ENCODE results near the gene POLD4. TPM values are rescaled to one million over a fixed set of nuclear protein-coding genes. Genes with fewer than 3 reads are reported as not detected.
A peak's percentile ranks its signal among the peaks of the same experiment; 100 is the strongest.

The POLD4 gene
- total and polyA plus RNA-seq, 2 of the 13 experiments (the other 11 are each of a cell fraction or from before 2014, with no cell fraction given) = 10.5 to 27.4 TPM

- TF ChIP-seq ZBTB10 (CRISPR knock-in tag; IDR thresholded peaks at IDR 0.05; ENCODE audit: borderline replicate concordance) = 0 out of 2 replicates have a peak, but pooled peaks have one; percentile 61
- 0 out of 2 replicates have a peak, but pooled peaks have one; percentile 40 for TF ChIP-seq AKAP8 (CRISPR knock-in tag; IDR thresholded peaks at IDR 0.05)
- TF ChIP-seq SIN3A (IDR thresholded peaks at IDR 0.05; ENCODE audit: borderline replicate concordance, low read depth, low read length) = peak; percentile 26; the same call in 1 of the 2 replicates
- peak; percentile 26; the same call in 1 of the 2 replicates for TF ChIP-seq THAP9 (CRISPR knock-in tag; IDR thresholded peaks at IDR 0.05; ENCODE audit: borderline replicate concordance)
- 0 out of 2 replicates have a peak, but pooled peaks have one; percentile 1 for TF ChIP-seq KDM5B (CRISPR knock-in tag; IDR thresholded peaks at IDR 0.05; ENCODE audit: borderline replicate concordance)
- no peak for TF ChIP-seq ZNF17 (CRISPR knock-in tag; IDR thresholded peaks at IDR 0.05)
- TF ChIP-seq, protein P1, sequence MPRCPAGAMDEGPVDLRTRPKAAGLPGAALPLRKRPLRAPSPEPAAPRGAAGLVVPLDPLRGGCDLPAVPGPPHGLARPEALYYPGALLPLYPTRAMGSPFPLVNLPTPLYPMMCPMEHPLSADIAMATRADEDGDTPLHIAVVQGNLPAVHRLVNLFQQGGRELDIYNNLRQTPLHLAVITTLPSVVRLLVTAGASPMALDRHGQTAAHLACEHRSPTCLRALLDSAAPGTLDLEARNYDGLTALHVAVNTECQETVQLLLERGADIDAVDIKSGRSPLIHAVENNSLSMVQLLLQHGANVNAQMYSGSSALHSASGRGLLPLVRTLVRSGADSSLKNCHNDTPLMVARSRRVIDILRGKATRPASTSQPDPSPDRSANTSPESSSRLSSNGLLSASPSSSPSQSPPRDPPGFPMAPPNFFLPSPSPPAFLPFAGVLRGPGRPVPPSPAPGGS (CRISPR knock-in tag; IDR thresholded peaks at IDR 0.05) = peak; percentile 48; the same call in 1 of the 2 replicates
- TF ChIP-seq ZNF747 (CRISPR knock-in tag; IDR thresholded peaks at IDR 0.05; ENCODE audit: borderline replicate concordance) = peak; percentile 24; the same call in 1 of the 2 replicates
- 0 out of 2 replicates have a peak, but pooled peaks have one; percentile 32 for TF ChIP-seq HOXA5 (CRISPR knock-in tag; IDR thresholded peaks at IDR 0.05)
- TF ChIP-seq, protein P2, sequence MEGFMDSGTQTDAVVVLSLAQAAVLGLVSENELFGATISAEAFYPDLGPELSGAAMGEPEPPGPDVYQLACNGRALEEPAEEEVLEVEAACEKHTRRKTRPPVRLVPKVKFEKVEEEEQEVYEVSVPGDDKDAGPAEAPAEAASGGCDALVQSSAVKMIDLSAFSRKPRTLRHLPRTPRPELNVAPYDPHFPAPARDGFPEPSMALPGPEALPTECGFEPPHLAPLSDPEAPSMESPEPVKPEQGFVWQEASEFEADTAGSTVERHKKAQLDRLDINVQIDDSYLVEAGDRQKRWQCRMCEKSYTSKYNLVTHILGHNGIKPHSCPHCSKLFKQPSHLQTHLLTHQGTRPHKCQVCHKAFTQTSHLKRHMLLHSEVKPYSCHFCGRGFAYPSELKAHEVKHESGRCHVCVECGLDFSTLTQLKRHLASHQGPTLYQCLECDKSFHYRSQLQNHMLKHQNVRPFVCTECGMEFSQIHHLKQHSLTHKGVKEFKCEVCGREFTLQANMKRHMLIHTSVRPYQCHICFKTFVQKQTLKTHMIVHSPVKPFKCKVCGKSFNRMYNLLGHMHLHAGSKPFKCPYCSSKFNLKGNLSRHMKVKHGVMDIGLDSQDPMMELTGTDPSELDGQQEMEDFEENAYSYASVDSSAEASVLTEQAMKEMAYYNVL (CRISPR knock-in tag; IDR thresholded peaks at IDR 0.05; ENCODE audit: borderline replicate concordance) = no peak
- 0 out of 2 replicates have a peak, but pooled peaks have one; percentile 15 for TF ChIP-seq SPEN (CRISPR knock-in tag; IDR thresholded peaks at IDR 0.05; ENCODE audit: low read depth)
- TF ChIP-seq SALL2 (CRISPR knock-in tag; IDR thresholded peaks at IDR 0.05) = 0 out of 2 replicates have a peak, but pooled peaks have one; percentile 46
- TF ChIP-seq ETS1 (CRISPR knock-in tag; IDR thresholded peaks at IDR 0.05) = no peak
- TF ChIP-seq ZBTB39 (CRISPR knock-in tag; IDR thresholded peaks at IDR 0.05) = no peak
These were observed 35.3 kb downstream of the POLD4 start (continued) for GRCh38 chr11:67317888-67318555.
